Measurements from ENCODE around the gene CAMK1D. TPM values are rescaled to one million over a fixed set of nuclear protein-coding genes. Genes with fewer than 3 reads are reported as not detected.
"Not testable (repeated sequence)": the region's sequence is repeated elsewhere in the genome, so short reads cannot be mapped to it uniquely, and the experiment has no call there.

Gene CAMK1D
- total RNA-seq, 4 donors from 2014 or later: 29.7 to 36.7 (median 33.3) TPM

- WGBS, 2 donors: 32 to 38% methylated on average over 2 of the region's 2 CpGs
- no peak for TF ChIP-seq CTCF (IDR thresholded peaks at IDR 0.05)
- no peak for TF ChIP-seq POLR2A (IDR thresholded peaks at IDR 0.05)
- no peak overlapping the region for H3K4me3 ChIP-seq (ENCODE audit: low read depth, poor library complexity, severe bottlenecking)
- DNase-seq (ENCODE audit: low spot score in 2 of 2): no peak
- intact Hi-C loops (cut with DNase I; ENCODE audit: low total_unique reads): no loop called here
These were observed 21.9 kb upstream of the CAMK1D start for GRCh38 chr10:12327476-12327875.

- DNase-seq (ENCODE audit: low spot score in 2 of 2); intact Hi-C loops (cut with DNase I; ENCODE audit: low total_unique reads); H3K4me3 ChIP-seq (ENCODE audit: low read depth, poor library complexity, severe bottlenecking): not testable (repeated sequence)
- WGBS, 2 donors: 60 to 84% methylated on average over 8 to 9 of the region's 9 CpGs
These were observed 21.0 kb upstream of the CAMK1D start for GRCh38 chr10:12328312-12328711.

GRCh38 chr10:12332572-12333379 lies 16.6 kb upstream of the CAMK1D start:
- WGBS, 2 donors: 54 to 55% methylated on average over 11 of the region's 11 CpGs
- intact Hi-C loops (cut with DNase I; ENCODE audit: low total_unique reads): no loop called here
- no peak for TF ChIP-seq POLR2A (IDR thresholded peaks at IDR 0.05)
- TF ChIP-seq CTCF (IDR thresholded peaks at IDR 0.05): no peak
- no peak for DNase-seq (ENCODE audit: low spot score in 2 of 2)
- H3K4me3 ChIP-seq (ENCODE audit: low read depth, poor library complexity, severe bottlenecking): no peak overlapping the region

- 2 to 8% methylated on average over 15 of the region's 15 CpGs for WGBS, 2 donors
- DNase-seq (ENCODE audit: low spot score in 2 of 2): peak; percentile 71 to 93
- H3K4me3 ChIP-seq (ENCODE audit: low read depth, poor library complexity, severe bottlenecking): no peak overlapping the region
- TF ChIP-seq POLR2A (IDR thresholded peaks at IDR 0.05) (no peak), CTCF (IDR thresholded peaks at IDR 0.05) (no peak)
- intact Hi-C loops (cut with DNase I; ENCODE audit: low total_unique reads): no loop called here
These were observed 15.8 kb upstream of the CAMK1D start for GRCh38 chr10:12333380-12334185.

GRCh38 chr10:12334186-12334530 lies 15.2 kb upstream of the CAMK1D start:
- no peak for DNase-seq (ENCODE audit: low spot score in 2 of 2)
- intact Hi-C loops (cut with DNase I; ENCODE audit: low total_unique reads): no loop called here
- TF ChIP-seq POLR2A (IDR thresholded peaks at IDR 0.05) (no peak), CTCF (IDR thresholded peaks at IDR 0.05) (no peak)
- H3K4me3 ChIP-seq (ENCODE audit: low read depth, poor library complexity, severe bottlenecking): no peak overlapping the region
- WGBS, 2 donors: 30 to 31% methylated on average over 6 of the region's 6 CpGs

- DNase-seq (ENCODE audit: low spot score in 2 of 2); intact Hi-C loops (cut with DNase I; ENCODE audit: low total_unique reads); H3K4me3 ChIP-seq (ENCODE audit: low read depth, poor library complexity, severe bottlenecking): not testable (repeated sequence)
- WGBS, 2 donors: 73 to 75% methylated on average over 4 of the region's 4 CpGs
These were observed 14.2 kb upstream of the CAMK1D start for GRCh38 chr10:12335169-12335568.
